Measurements from ENCODE around the gene ARPC2. TPM values are rescaled to one million over a fixed set of nuclear protein-coding genes. Genes with fewer than 3 reads are reported as not detected.
A peak's percentile ranks its signal among the peaks of the same experiment; 100 is the strongest.

Gene ARPC2
- total and polyA plus RNA-seq, 2 of the 13 experiments (the other 11 are each of a cell fraction or from before 2014, with no cell fraction given), result 168 to 303 TPM

DNA sequence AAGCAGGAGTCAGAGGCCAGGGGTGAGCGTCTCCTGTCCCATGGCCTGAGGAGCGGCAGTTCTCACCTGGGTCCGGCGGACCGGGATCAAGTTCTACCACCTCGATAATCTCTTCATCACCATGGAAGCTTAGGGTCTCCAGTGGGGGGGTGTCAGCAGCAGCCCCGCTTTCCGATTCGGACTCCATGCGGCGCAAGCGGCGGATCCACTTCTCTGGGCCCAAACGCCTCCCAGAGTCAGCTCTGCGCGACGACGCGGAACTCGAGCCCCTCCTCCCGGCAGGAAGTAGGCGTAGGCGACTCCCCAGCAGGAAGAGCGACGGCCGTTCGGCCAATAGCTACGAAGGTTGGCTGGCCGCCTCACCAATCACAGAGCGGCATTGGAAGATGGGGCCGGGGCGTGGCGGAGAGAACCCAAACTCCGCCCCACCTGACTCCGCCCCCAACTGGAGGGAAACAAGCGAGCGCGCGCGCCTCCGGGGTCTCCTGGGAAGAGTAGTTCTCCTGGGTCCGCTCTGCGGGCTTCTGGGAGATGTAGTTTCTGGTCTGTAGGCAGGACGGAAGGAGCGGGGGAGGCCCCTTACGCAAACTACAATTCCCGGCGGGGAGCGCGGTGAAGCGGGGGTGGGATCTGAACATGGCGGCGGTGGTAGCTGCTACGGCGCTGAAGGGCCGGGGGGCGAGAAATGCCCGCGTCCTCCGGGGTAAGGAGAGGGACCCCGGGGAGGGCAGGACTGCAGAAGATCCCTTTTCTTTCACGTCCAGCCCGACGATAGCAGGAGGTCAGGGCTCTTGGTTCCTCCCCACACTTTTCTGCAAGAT, 53.1 kb downstream of the ARPC2 start, which contains the start of the genes AAMP and PNKD (continued):
- TF ChIP-seq KDM4B (CRISPR knock-in tag; IDR thresholded peaks at IDR 0.05), result 0 out of 2 replicates have a peak, but pooled peaks have one; percentile 46
- no peak for TF ChIP-seq ZNF432 (CRISPR knock-in tag; IDR thresholded peaks at IDR 0.05; ENCODE audit: borderline replicate concordance)
- TF ChIP-seq, protein P1, sequence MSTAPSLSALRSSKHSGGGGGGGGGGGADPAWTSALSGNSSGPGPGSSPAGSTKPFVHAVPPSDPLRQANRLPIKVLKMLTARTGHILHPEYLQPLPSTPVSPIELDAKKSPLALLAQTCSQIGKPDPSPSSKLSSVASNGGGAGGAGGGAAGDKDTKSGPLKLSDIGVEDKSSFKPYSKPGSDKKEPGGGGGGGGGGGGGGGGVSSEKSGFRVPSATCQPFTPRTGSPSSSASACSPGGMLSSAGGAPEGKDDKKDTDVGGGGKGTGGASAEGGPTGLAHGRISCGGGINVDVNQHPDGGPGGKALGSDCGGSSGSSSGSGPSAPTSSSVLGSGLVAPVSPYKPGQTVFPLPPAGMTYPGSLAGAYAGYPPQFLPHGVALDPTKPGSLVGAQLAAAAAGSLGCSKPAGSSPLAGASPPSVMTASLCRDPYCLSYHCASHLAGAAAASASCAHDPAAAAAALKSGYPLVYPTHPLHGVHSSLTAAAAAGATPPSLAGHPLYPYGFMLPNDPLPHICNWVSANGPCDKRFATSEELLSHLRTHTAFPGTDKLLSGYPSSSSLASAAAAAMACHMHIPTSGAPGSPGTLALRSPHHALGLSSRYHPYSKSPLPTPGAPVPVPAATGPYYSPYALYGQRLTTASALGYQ (CRISPR knock-in tag; IDR thresholded peaks at IDR 0.05), result peak; percentile 60; the same call in 1 of the 2 replicates
- TF ChIP-seq, protein P2, sequence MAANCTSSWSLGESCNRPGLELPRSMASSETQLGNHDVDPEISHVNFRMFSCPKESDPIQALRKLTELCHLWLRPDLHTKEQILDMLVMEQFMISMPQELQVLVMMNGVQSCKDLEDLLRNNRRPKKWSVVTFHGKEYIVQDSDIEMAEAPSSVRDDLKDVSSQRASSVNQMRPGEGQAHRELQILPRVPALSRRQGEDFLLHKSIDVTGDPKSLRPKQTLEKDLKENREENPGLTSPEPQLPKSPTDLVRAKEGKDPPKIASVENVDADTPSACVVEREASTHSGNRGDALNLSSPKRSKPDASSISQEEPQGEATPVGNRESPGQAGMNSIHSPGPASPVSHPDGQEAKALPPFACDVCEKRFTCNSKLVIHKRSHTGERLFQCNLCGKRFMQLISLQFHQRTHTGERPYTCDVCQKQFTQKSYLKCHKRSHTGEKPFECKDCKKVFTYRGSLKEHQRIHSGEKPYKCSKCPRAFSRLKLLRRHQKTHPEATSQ (CRISPR knock-in tag; IDR thresholded peaks at IDR 0.05; ENCODE audit: borderline replicate concordance), result no peak
- TF ChIP-seq, protein P3, sequence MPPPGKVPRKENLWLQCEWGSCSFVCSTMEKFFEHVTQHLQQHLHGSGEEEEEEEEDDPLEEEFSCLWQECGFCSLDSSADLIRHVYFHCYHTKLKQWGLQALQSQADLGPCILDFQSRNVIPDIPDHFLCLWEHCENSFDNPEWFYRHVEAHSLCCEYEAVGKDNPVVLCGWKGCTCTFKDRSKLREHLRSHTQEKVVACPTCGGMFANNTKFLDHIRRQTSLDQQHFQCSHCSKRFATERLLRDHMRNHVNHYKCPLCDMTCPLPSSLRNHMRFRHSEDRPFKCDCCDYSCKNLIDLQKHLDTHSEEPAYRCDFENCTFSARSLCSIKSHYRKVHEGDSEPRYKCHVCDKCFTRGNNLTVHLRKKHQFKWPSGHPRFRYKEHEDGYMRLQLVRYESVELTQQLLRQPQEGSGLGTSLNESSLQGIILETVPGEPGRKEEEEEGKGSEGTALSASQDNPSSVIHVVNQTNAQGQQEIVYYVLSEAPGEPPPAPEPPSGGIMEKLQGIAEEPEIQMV (CRISPR knock-in tag; IDR thresholded peaks at IDR 0.05; ENCODE audit: low read depth), result peak; percentile 100
- peak; percentile 89; the same call in 1 of the 2 replicates for TF ChIP-seq ZNF569 (CRISPR knock-in tag; IDR thresholded peaks at IDR 0.05; ENCODE audit: borderline replicate concordance)
- no peak for TF ChIP-seq JDP2 (CRISPR knock-in tag; IDR thresholded peaks at IDR 0.05; ENCODE audit: borderline replicate concordance)
- peak; percentile 98 for TF ChIP-seq THAP11 (CRISPR knock-in tag; IDR thresholded peaks at IDR 0.05)
- no peak; the same call in 1 of the 2 replicates for TF ChIP-seq ZNF724P (CRISPR knock-in tag; IDR thresholded peaks at IDR 0.05; ENCODE audit: borderline replicate concordance)
- TF ChIP-seq ZNF850 (CRISPR knock-in tag; conservative IDR thresholded peaks at IDR 0.05), result no peak
- TF ChIP-seq TMF1 (CRISPR knock-in tag; IDR thresholded peaks at IDR 0.05; ENCODE audit: low read depth), result peak; percentile 45; the same call in 1 of the 2 replicates
- peak; percentile 70 for TF ChIP-seq TARDBP (CRISPR knock-in tag; IDR thresholded peaks at IDR 0.05)
- TF ChIP-seq, protein P4, sequence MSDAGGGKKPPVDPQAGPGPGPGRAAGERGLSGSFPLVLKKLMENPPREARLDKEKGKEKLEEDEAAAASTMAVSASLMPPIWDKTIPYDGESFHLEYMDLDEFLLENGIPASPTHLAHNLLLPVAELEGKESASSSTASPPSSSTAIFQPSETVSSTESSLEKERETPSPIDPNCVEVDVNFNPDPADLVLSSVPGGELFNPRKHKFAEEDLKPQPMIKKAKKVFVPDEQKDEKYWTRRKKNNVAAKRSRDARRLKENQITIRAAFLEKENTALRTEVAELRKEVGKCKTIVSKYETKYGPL (CRISPR knock-in tag; IDR thresholded peaks at IDR 0.05), result 0 out of 2 replicates have a peak, but pooled peaks have one; percentile 35
- no peak for TF ChIP-seq RBAK (CRISPR knock-in tag; IDR thresholded peaks at IDR 0.05)
- TF ChIP-seq, protein P5, sequence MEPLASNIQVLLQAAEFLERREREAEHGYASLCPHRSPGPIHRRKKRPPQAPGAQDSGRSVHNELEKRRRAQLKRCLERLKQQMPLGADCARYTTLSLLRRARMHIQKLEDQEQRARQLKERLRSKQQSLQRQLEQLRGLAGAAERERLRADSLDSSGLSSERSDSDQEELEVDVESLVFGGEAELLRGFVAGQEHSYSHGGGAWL (CRISPR knock-in tag; IDR thresholded peaks at IDR 0.05), result peak; percentile 59
- TF ChIP-seq, protein P6, sequence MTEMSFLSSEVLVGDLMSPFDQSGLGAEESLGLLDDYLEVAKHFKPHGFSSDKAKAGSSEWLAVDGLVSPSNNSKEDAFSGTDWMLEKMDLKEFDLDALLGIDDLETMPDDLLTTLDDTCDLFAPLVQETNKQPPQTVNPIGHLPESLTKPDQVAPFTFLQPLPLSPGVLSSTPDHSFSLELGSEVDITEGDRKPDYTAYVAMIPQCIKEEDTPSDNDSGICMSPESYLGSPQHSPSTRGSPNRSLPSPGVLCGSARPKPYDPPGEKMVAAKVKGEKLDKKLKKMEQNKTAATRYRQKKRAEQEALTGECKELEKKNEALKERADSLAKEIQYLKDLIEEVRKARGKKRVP (CRISPR knock-in tag; IDR thresholded peaks at IDR 0.05), result no peak; a peak in 1 of 4 replicates
- no peak for TF ChIP-seq PAWR (CRISPR knock-in tag; IDR thresholded peaks at IDR 0.05; ENCODE audit: borderline replicate concordance)
- 0 out of 2 replicates have a peak, but pooled peaks have one; percentile 18 for TF ChIP-seq ZNF205 (CRISPR knock-in tag; IDR thresholded peaks at IDR 0.05)
